Endodermal cell (in vitro differentiated cells): ENCODE data around the gene FAM185A. TPM values are rescaled to one million over a fixed set of nuclear protein-coding genes. Genes with fewer than 3 reads are reported as not detected.
A peak's percentile ranks its signal among the peaks of the same experiment; 100 is the strongest.

ENCODE experiments used
- DNase-seq: peaks from one replicate; pipeline ENCODE4 v3.0.0-alpha.2; 2017
- H3K27ac ChIP-seq: 2 replicates; pipeline ENCODE4 v1.5.1; 2013; ENCODE audit warnings: mild to moderate bottlenecking, low read depth, low read length, moderate library complexity
- H3K27me3 ChIP-seq: 2 replicates; pipeline ENCODE4 v1.6.1; 2013; ENCODE audit warnings: mild to moderate bottlenecking, low read length, moderate library complexity; ENCODE audit not compliant: insufficient read depth, control insufficient read depth, poor library complexity, severe bottlenecking
- H3K36me3 ChIP-seq: 2 replicates; pipeline ENCODE4 v1.7.0; 2013; ENCODE audit warnings: mild to moderate bottlenecking, low read length, moderate library complexity; ENCODE audit not compliant: control insufficient read depth, insufficient read depth
- H3K4me1 ChIP-seq: one replicate; pipeline ENCODE4 v1.7.0; 2013; ENCODE audit warnings: low read length; ENCODE audit not compliant: control insufficient read depth, insufficient read depth
- H3K4me3 ChIP-seq: 2 replicates; pipeline ENCODE4 v1.5.1; 2013; ENCODE audit warnings: mild to moderate bottlenecking, low read length, moderate library complexity
- H3K9ac ChIP-seq: 2 replicates; pipeline ENCODE4 v1.6.1; 2013; ENCODE audit warnings: mild to moderate bottlenecking, low read length, moderate library complexity; ENCODE audit not compliant: poor library complexity, severe bottlenecking; ENCODE audit errors: extremely low read depth
- H3K9me3 ChIP-seq: 2 replicates; pipeline ENCODE4 v1.6.1; 2013; ENCODE audit warnings: mild to moderate bottlenecking, low read length, moderate library complexity; ENCODE audit not compliant: control insufficient read depth
- H3K27ac Mint-ChIP-seq: 2 replicates; pipeline ENCODE4 v1.8.0; 2020; ENCODE audit warnings: mixed read lengths
- H3K27me3 Mint-ChIP-seq: 2 replicates; pipeline ENCODE4 v1.8.0; 2021; ENCODE audit warnings: mild to moderate bottlenecking, mixed read lengths; ENCODE audit not compliant: insufficient read depth
- H3K36me3 Mint-ChIP-seq: 2 replicates; pipeline ENCODE4 v1.8.0; 2020; ENCODE audit warnings: low read depth, mixed read lengths
- H3K4me1 Mint-ChIP-seq: 2 replicates; pipeline ENCODE4 v1.8.0; 2020; ENCODE audit warnings: mixed read lengths
- H3K4me3 Mint-ChIP-seq: 2 replicates; pipeline ENCODE4 v1.8.0; 2020; ENCODE audit warnings: mild to moderate bottlenecking, moderate library complexity, mixed read lengths
- H3K9me3 Mint-ChIP-seq: 2 replicates; pipeline ENCODE4 v1.8.0; 2020; ENCODE audit warnings: mild to moderate bottlenecking, mixed read lengths
- WGBS, 2 experiments: methylation state at CpG; one replicate each; pipeline versions ENCODE4 v1.1.5 to v1.1.7; 2013; ENCODE audit warnings: missing lambda C conversion rate in 2 of 2, mixed read lengths in 1 of 2; ENCODE audit not compliant: insufficient coverage in 1 of 2, insufficient read length in 1 of 2; 5-methylcytosine and 5-hydroxymethylcytosine counted together
- total RNA-seq, 2 donors: library from RNA; stranded (reverse); fragmentation: NEBNext Ultra II Directional in 1 of 2; extraction: Animal tissue kit (Norgen Biotek cat#: 25700) in 1 of 2; gene quantifications; 2 replicates in 1 of 2; 3 replicates in 1 of 2; pipeline ENCODE4 v1.2.1, GENCODE V29; 2021
- TF ChIP-seq, protein P1 (sequence below): fragments of 200-600 bp; sonication (generic); conservative IDR thresholded peaks from 2 replicates; pipeline ENCODE4 v1.5.0; 2021; ENCODE audit warnings: antibody characterized with exemption, mild to moderate bottlenecking

FAM185A gene
- total RNA-seq, 2 donors from 2014 or later: 5.6 to 7.8 TPM

DNA sequence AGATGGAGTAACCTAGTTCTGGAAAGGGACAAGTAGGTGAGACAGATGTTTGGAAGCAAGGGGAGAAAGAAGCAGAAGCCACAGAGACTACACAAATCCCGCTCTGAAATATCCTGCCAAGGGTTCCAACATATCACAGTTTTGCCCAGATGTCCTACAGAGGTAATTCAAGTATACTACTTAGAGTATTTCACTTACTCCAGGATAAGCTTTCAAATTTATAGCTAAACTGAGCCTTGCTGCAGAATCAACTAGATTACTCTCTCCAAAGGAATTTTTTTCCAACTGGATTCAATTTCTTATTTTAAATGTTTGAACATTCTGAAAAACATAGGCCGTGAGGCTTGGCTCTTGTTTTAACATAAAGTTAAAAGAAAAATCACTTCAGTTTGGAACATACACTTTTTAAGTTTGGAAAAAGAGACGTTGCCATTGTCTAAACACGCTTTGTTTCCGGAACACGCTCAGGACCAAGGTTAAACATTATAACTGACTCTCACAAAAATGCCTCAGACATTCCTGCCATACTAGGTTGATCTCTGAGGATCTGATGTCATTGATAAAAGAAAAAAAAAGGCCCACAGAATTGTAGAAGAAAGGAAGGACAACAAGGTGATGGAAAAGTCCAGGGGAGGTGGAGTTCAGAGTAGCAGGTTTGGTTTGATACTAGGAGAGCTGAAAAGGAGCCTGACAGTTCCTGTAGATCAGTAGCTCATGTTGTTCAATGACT, 74.8 kb downstream of the FAM185A start:
- Histone ChIP-seq H3K4me1 (no peaks in the 10 kb centered on the region), H3K9ac (no peak overlapping the region), H3K27ac (no peak overlapping the region), H3K9me3 (peaks cover 9% of the 10 kb centered on the region), H3K4me3 (no peak overlapping the region), H3K36me3 (no peaks in the 10 kb centered on the region), H3K27me3 (peaks cover 30% of the 10 kb centered on the region)
- Mint-ChIP-seq H3K27ac (no peak overlapping the region), H3K4me1 (no peaks in the 10 kb centered on the region), H3K27me3 (peaks cover 29% of the 10 kb centered on the region), H3K4me3 (no peak overlapping the region), H3K9me3 (peaks cover 6% of the 10 kb centered on the region), H3K36me3 (peaks cover 12% of the 10 kb centered on the region)
- 93 to 100% methylated on average over 2 to 6 of the region's 6 CpGs for WGBS, 2 experiments
- TF ChIP-seq, protein P1, sequence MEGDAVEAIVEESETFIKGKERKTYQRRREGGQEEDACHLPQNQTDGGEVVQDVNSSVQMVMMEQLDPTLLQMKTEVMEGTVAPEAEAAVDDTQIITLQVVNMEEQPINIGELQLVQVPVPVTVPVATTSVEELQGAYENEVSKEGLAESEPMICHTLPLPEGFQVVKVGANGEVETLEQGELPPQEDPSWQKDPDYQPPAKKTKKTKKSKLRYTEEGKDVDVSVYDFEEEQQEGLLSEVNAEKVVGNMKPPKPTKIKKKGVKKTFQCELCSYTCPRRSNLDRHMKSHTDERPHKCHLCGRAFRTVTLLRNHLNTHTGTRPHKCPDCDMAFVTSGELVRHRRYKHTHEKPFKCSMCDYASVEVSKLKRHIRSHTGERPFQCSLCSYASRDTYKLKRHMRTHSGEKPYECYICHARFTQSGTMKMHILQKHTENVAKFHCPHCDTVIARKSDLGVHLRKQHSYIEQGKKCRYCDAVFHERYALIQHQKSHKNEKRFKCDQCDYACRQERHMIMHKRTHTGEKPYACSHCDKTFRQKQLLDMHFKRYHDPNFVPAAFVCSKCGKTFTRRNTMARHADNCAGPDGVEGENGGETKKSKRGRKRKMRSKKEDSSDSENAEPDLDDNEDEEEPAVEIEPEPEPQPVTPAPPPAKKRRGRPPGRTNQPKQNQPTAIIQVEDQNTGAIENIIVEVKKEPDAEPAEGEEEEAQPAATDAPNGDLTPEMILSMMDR: no peak
- DNase-seq: no peak

DNA sequence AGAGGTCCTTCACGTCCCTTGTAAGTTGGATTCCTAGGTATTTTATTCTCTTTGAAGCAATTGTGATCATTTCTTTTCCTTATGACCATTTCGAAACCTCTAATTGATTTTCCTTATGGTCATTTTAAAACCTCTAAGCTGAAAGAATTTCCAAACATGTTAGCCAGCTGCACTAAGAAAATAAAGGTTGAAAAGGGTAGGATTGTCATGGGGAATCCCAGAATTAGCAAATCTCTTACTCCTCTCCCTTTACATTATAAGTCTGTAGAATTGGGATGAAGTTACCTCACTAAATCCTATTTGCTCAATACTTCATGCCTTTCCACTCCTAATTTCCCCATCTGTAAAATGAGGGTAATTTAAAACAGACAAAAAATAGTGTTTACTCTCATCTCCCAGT, 79.5 kb downstream of the FAM185A start:
- Histone ChIP-seq H3K27me3 (no peaks in the 10 kb centered on the region), H3K27ac (no peak overlapping the region), H3K4me3 (no peak overlapping the region), H3K4me1 (no peaks in the 10 kb centered on the region), H3K9me3 (no peaks in the 10 kb centered on the region), H3K9ac (no peak overlapping the region), H3K36me3 (no peaks in the 10 kb centered on the region)
- no peak overlapping the region for H3K4me3 Mint-ChIP-seq
- H3K9me3 Mint-ChIP-seq: peaks cover 6% of the 10 kb centered on the region
- DNase-seq: no peak
- no peak overlapping the region for H3K27ac Mint-ChIP-seq
- peaks cover 2% of the 10 kb centered on the region for H3K27me3 Mint-ChIP-seq
- peaks cover 8% of the 10 kb centered on the region for H3K4me1 Mint-ChIP-seq
- H3K36me3 Mint-ChIP-seq: peaks cover 13% of the 10 kb centered on the region
- TF ChIP-seq, protein P1: no peak
- 92 to 100% methylated on average over 1 to 2 of the region's 2 CpGs for WGBS, 2 experiments

GRCh38 chr7:102829075-102829474, 80.3 kb downstream of the FAM185A start:
- TF ChIP-seq, protein P1: no peak
- Histone ChIP-seq H3K27ac (no peak overlapping the region), H3K4me1 (no peaks in the 10 kb centered on the region), H3K27me3 (no peaks in the 10 kb centered on the region), H3K9ac (no peak overlapping the region), H3K36me3 (no peaks in the 10 kb centered on the region), H3K9me3 (no peaks in the 10 kb centered on the region), H3K4me3 (no peak overlapping the region)
- Mint-ChIP-seq H3K4me3 (no peak overlapping the region), H3K9me3 (peaks cover 6% of the 10 kb centered on the region), H3K4me1 (peaks cover 8% of the 10 kb centered on the region), H3K36me3 (peaks cover 13% of the 10 kb centered on the region), H3K27ac (peak overlapping the region; percentile 45), H3K27me3 (peaks cover 2% of the 10 kb centered on the region)
- 90% methylated on average over 3 of the region's 3 CpGs for WGBS, 2 experiments
- DNase-seq: no peak
